ENCODE data around the gene COX6B1. TPM values are rescaled to one million over a fixed set of nuclear protein-coding genes. Genes with fewer than 3 reads are reported as not detected.

The COX6B1 gene
- total and polyA plus RNA-seq, 2 donors from 2014 or later = 323 to 1,951 TPM

- TF ChIP-seq, protein P1, sequence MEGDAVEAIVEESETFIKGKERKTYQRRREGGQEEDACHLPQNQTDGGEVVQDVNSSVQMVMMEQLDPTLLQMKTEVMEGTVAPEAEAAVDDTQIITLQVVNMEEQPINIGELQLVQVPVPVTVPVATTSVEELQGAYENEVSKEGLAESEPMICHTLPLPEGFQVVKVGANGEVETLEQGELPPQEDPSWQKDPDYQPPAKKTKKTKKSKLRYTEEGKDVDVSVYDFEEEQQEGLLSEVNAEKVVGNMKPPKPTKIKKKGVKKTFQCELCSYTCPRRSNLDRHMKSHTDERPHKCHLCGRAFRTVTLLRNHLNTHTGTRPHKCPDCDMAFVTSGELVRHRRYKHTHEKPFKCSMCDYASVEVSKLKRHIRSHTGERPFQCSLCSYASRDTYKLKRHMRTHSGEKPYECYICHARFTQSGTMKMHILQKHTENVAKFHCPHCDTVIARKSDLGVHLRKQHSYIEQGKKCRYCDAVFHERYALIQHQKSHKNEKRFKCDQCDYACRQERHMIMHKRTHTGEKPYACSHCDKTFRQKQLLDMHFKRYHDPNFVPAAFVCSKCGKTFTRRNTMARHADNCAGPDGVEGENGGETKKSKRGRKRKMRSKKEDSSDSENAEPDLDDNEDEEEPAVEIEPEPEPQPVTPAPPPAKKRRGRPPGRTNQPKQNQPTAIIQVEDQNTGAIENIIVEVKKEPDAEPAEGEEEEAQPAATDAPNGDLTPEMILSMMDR (IDR thresholded peaks at IDR 0.05; ENCODE audit: borderline replicate concordance, extremely low read depth, insufficient read depth) = no peak
- FAIRE-seq = no peak
- intact Hi-C loops (cut with DNase I) = no loop called here
Measured at GRCh38 chr19:35695895-35696422, 47.8 kb downstream of the COX6B1 start.

GRCh38 chr19:35696835-35697234, 48.7 kb downstream of the COX6B1 start:
- H3K36me3 ChIP-seq (ENCODE audit: control insufficient read depth in 2 of 3, insufficient read depth in 3 of 3, low read length in 3 of 3) = no peaks in the 10 kb centered on the region
- no peaks in the 10 kb centered on the region for H3K27me3 ChIP-seq (ENCODE audit: control insufficient read depth, insufficient read depth, low read length)
- TF ChIP-seq, protein P1 (IDR thresholded peaks at IDR 0.05; ENCODE audit: borderline replicate concordance, extremely low read depth, insufficient read depth) = no peak
- H3K9me3 ChIP-seq (ENCODE audit: control insufficient read depth in 2 of 3, insufficient read depth in 1 of 3, low read length in 3 of 3) = no peaks in the 10 kb centered on the region
- DNase-seq (no peak), FAIRE-seq (no peak)
- peaks cover 0 to under 1% (median 0%) of the 10 kb centered on the region in 3 donors for H3K4me1 ChIP-seq (ENCODE audit: control insufficient read depth in 2 of 3, insufficient read depth in 2 of 3, low read depth in 1 of 3, low read length in 3 of 3)
- H3K4me3 ChIP-seq (ENCODE audit: low read length in 3 of 3) = no peak overlapping the region
- no peak overlapping the region for H3K9ac ChIP-seq (ENCODE audit: low read length in 3 of 3)
- H3K27ac ChIP-seq (ENCODE audit: low read depth in 2 of 2, low read length in 2 of 2) = no peak overlapping the region
- intact Hi-C loops (cut with DNase I) = no loop called here

More at GRCh38 chr19:35695895-35696422, 47.8 kb downstream of the COX6B1 start:
- H3K9me3 ChIP-seq (ENCODE audit: control insufficient read depth in 2 of 3, insufficient read depth in 1 of 3, low read length in 3 of 3) = no peaks in the 10 kb centered on the region
- no peak for DNase-seq
- H3K27me3 ChIP-seq (ENCODE audit: control insufficient read depth, insufficient read depth, low read length) = no peaks in the 10 kb centered on the region
- H3K27ac ChIP-seq (ENCODE audit: low read depth in 2 of 2, low read length in 2 of 2) = no peak overlapping the region
- H3K4me1 ChIP-seq (ENCODE audit: control insufficient read depth in 2 of 3, insufficient read depth in 2 of 3, low read depth in 1 of 3, low read length in 3 of 3) = no peaks in the 10 kb centered on the region
- no peak overlapping the region for H3K4me3 ChIP-seq (ENCODE audit: low read length in 3 of 3)
- H3K9ac ChIP-seq (ENCODE audit: low read length in 3 of 3) = no peak overlapping the region
- no peaks in the 10 kb centered on the region for H3K36me3 ChIP-seq (ENCODE audit: control insufficient read depth in 2 of 3, insufficient read depth in 3 of 3, low read length in 3 of 3)

- TF ChIP-seq, protein P1 (IDR thresholded peaks at IDR 0.05; ENCODE audit: borderline replicate concordance, extremely low read depth, insufficient read depth) = no peak
- Histone ChIP-seq H3K9ac (ENCODE audit: low read length in 3 of 3) (peak overlapping the region; percentile 55 to 77 (median 61)), H3K9me3 (ENCODE audit: control insufficient read depth in 2 of 3, insufficient read depth in 1 of 3, low read length in 3 of 3) (no peaks in the 10 kb centered on the region), H3K27ac (ENCODE audit: low read depth in 2 of 2, low read length in 2 of 2) (no peak overlapping the region), H3K4me3 (ENCODE audit: low read length in 3 of 3) (peak overlapping the region; percentile 55 to 81 (median 65)), H3K4me1 (ENCODE audit: control insufficient read depth in 2 of 3, insufficient read depth in 2 of 3, low read depth in 1 of 3, low read length in 3 of 3) (peaks cover 0 to 8% (median 0%) of the 10 kb centered on the region in 3 donors), H3K36me3 (ENCODE audit: control insufficient read depth in 2 of 3, insufficient read depth in 3 of 3, low read length in 3 of 3) (no peaks in the 10 kb centered on the region), H3K27me3 (ENCODE audit: control insufficient read depth, insufficient read depth, low read length) (no peaks in the 10 kb centered on the region)
- intact Hi-C loops (cut with DNase I) = no loop called here
- peak; percentile 91 for FAIRE-seq
- DNase-seq = peak; percentile 95 to 98 (median 97)
Measured at GRCh38 chr19:35702223-35703012, 54.3 kb downstream of the COX6B1 start.

Data from kidney (tissue), 14 donors.